Activated naive CD4-positive, alpha-beta T cell treated with anti-CD3 and anti-CD28 coated beads, Interleukin-2, amount 50 U/mL, for 24 hours (primary cell): ENCODE results near the gene SYT1.
"Not testable (repeated sequence)": the region's sequence is repeated elsewhere in the genome, so short reads cannot be mapped to it uniquely, and the experiment has no call there.

Experiments
- H3K27ac Mint-ChIP-seq: one replicate; pipeline ENCODE4 v1.8.0; 2021; ENCODE audit warnings: mild to moderate bottlenecking, mixed read lengths
- H3K27me3 Mint-ChIP-seq: one replicate; pipeline ENCODE4 v1.8.0; 2021; ENCODE audit warnings: mixed read lengths
- H3K36me3 Mint-ChIP-seq: one replicate; pipeline ENCODE4 v1.8.0; 2021; ENCODE audit warnings: mixed read lengths
- H3K4me1 Mint-ChIP-seq: one replicate; pipeline ENCODE4 v1.8.0; 2021; ENCODE audit warnings: mixed read lengths
- H3K4me3 Mint-ChIP-seq: one replicate; pipeline ENCODE4 v1.8.0; 2021; ENCODE audit warnings: mild to moderate bottlenecking, mixed read lengths
- H3K9me3 Mint-ChIP-seq: one replicate; pipeline ENCODE4 v1.8.0; 2021; ENCODE audit warnings: mixed read lengths

Gene SYT1

GRCh38 chr12:79210403-79210802, 345.8 kb downstream of the SYT1 start:
- H3K27ac Mint-ChIP-seq, H3K4me3 Mint-ChIP-seq, H3K27me3 Mint-ChIP-seq, H3K4me1 Mint-ChIP-seq, H3K36me3 Mint-ChIP-seq: not testable (repeated sequence)
- peaks cover 11% of the 10 kb centered on the region for H3K9me3 Mint-ChIP-seq

GRCh38 chr12:79217306-79217705, 352.7 kb downstream of the SYT1 start:
- H3K4me1 Mint-ChIP-seq = no peaks in the 10 kb centered on the region
- H3K27ac Mint-ChIP-seq = no peak overlapping the region
- no peaks in the 10 kb centered on the region for H3K36me3 Mint-ChIP-seq
- H3K27me3 Mint-ChIP-seq = no peaks in the 10 kb centered on the region
- H3K9me3 Mint-ChIP-seq = peaks cover 9% of the 10 kb centered on the region
- H3K4me3 Mint-ChIP-seq = no peak overlapping the region

GRCh38 chr12:79223210-79223609, 358.6 kb downstream of the SYT1 start:
- peaks cover 6% of the 10 kb centered on the region for H3K9me3 Mint-ChIP-seq
- H3K4me3 Mint-ChIP-seq = no peak overlapping the region
- H3K4me1 Mint-ChIP-seq = no peaks in the 10 kb centered on the region
- no peaks in the 10 kb centered on the region for H3K36me3 Mint-ChIP-seq
- H3K27me3 Mint-ChIP-seq = no peaks in the 10 kb centered on the region
- H3K27ac Mint-ChIP-seq = no peak overlapping the region

- H3K9me3 Mint-ChIP-seq = peaks cover 6% of the 10 kb centered on the region
- no peaks in the 10 kb centered on the region for H3K36me3 Mint-ChIP-seq
- no peaks in the 10 kb centered on the region for H3K27me3 Mint-ChIP-seq
- no peak overlapping the region for H3K27ac Mint-ChIP-seq
- no peaks in the 10 kb centered on the region for H3K4me1 Mint-ChIP-seq
- H3K4me3 Mint-ChIP-seq = no peak overlapping the region
These were observed 359.2 kb downstream of the SYT1 start for GRCh38 chr12:79223761-79224160.

GRCh38 chr12:79227091-79227490, 362.5 kb downstream of the SYT1 start:
- Mint-ChIP-seq H3K36me3 (no peaks in the 10 kb centered on the region), H3K27ac (no peak overlapping the region), H3K27me3 (no peaks in the 10 kb centered on the region), H3K4me3 (no peak overlapping the region), H3K9me3 (no peaks in the 10 kb centered on the region), H3K4me1 (no peaks in the 10 kb centered on the region)

GRCh38 chr12:79227646-79228045, 363.1 kb downstream of the SYT1 start:
- H3K27me3 Mint-ChIP-seq = no peaks in the 10 kb centered on the region
- no peak overlapping the region for H3K4me3 Mint-ChIP-seq
- H3K27ac Mint-ChIP-seq = no peak overlapping the region
- H3K9me3 Mint-ChIP-seq = no peaks in the 10 kb centered on the region
- no peaks in the 10 kb centered on the region for H3K36me3 Mint-ChIP-seq
- H3K4me1 Mint-ChIP-seq = no peaks in the 10 kb centered on the region

GRCh38 chr12:79233341-79233781, 368.8 kb downstream of the SYT1 start:
- H3K4me1 Mint-ChIP-seq = no peaks in the 10 kb centered on the region
- H3K9me3 Mint-ChIP-seq = no peaks in the 10 kb centered on the region
- H3K4me3 Mint-ChIP-seq = no peak overlapping the region
- no peak overlapping the region for H3K27ac Mint-ChIP-seq
- no peaks in the 10 kb centered on the region for H3K36me3 Mint-ChIP-seq
- H3K27me3 Mint-ChIP-seq = no peaks in the 10 kb centered on the region

- no peaks in the 10 kb centered on the region for H3K36me3 Mint-ChIP-seq
- H3K27ac Mint-ChIP-seq = no peak overlapping the region
- H3K4me1 Mint-ChIP-seq = no peaks in the 10 kb centered on the region
- no peaks in the 10 kb centered on the region for H3K27me3 Mint-ChIP-seq
- H3K4me3 Mint-ChIP-seq = no peak overlapping the region
- H3K9me3 Mint-ChIP-seq = no peaks in the 10 kb centered on the region
These were observed 372.3 kb downstream of the SYT1 start for GRCh38 chr12:79236920-79237319.

GRCh38 chr12:79238246-79238645, 373.7 kb downstream of the SYT1 start:
- H3K36me3 Mint-ChIP-seq = no peaks in the 10 kb centered on the region
- H3K4me1 Mint-ChIP-seq = no peaks in the 10 kb centered on the region
- no peak overlapping the region for H3K27ac Mint-ChIP-seq
- H3K27me3 Mint-ChIP-seq = no peaks in the 10 kb centered on the region
- no peak overlapping the region for H3K4me3 Mint-ChIP-seq
- no peaks in the 10 kb centered on the region for H3K9me3 Mint-ChIP-seq

- Mint-ChIP-seq H3K9me3 (peaks cover 16% of the 10 kb centered on the region), H3K27me3 (no peaks in the 10 kb centered on the region), H3K4me1 (no peaks in the 10 kb centered on the region), H3K4me3 (no peak overlapping the region), H3K36me3 (no peaks in the 10 kb centered on the region), H3K27ac (no peak overlapping the region)
These were observed 382.9 kb downstream of the SYT1 start for GRCh38 chr12:79247494-79247893.

- H3K27ac Mint-ChIP-seq = no peak overlapping the region
- no peaks in the 10 kb centered on the region for H3K4me1 Mint-ChIP-seq
- H3K27me3 Mint-ChIP-seq = no peaks in the 10 kb centered on the region
- H3K9me3 Mint-ChIP-seq = peaks cover 16% of the 10 kb centered on the region
- no peaks in the 10 kb centered on the region for H3K36me3 Mint-ChIP-seq
- no peak overlapping the region for H3K4me3 Mint-ChIP-seq
These were observed 385.6 kb downstream of the SYT1 start for GRCh38 chr12:79250186-79250585.

- Mint-ChIP-seq H3K36me3 (no peaks in the 10 kb centered on the region), H3K27me3 (no peaks in the 10 kb centered on the region), H3K4me1 (no peaks in the 10 kb centered on the region), H3K27ac (no peak overlapping the region), H3K9me3 (peaks cover 16% of the 10 kb centered on the region), H3K4me3 (no peak overlapping the region)
These were observed 386.6 kb downstream of the SYT1 start for GRCh38 chr12:79250960-79251755.

- H3K36me3 Mint-ChIP-seq = no peaks in the 10 kb centered on the region
- peaks cover 15% of the 10 kb centered on the region for H3K9me3 Mint-ChIP-seq
- no peak overlapping the region for H3K27ac Mint-ChIP-seq
- H3K4me1 Mint-ChIP-seq = no peaks in the 10 kb centered on the region
- H3K4me3 Mint-ChIP-seq = no peak overlapping the region
- H3K27me3 Mint-ChIP-seq = no peaks in the 10 kb centered on the region
These were observed 387.9 kb downstream of the SYT1 start for GRCh38 chr12:79252358-79253075.

- H3K36me3 Mint-ChIP-seq = no peaks in the 10 kb centered on the region
- H3K4me3 Mint-ChIP-seq = no peak overlapping the region
- H3K27ac Mint-ChIP-seq = no peak overlapping the region
- no peaks in the 10 kb centered on the region for H3K27me3 Mint-ChIP-seq
- H3K4me1 Mint-ChIP-seq = no peaks in the 10 kb centered on the region
- H3K9me3 Mint-ChIP-seq = peaks cover 4% of the 10 kb centered on the region
These were observed 390.7 kb downstream of the SYT1 start for GRCh38 chr12:79255288-79255687.

- H3K4me1 Mint-ChIP-seq = no peaks in the 10 kb centered on the region
- H3K27me3 Mint-ChIP-seq = no peaks in the 10 kb centered on the region
- H3K9me3 Mint-ChIP-seq = no peaks in the 10 kb centered on the region
- H3K27ac Mint-ChIP-seq = no peak overlapping the region
- H3K36me3 Mint-ChIP-seq = no peaks in the 10 kb centered on the region
- H3K4me3 Mint-ChIP-seq = no peak overlapping the region
These were observed 396.3 kb downstream of the SYT1 start for GRCh38 chr12:79260923-79261322.

- H3K27me3 Mint-ChIP-seq = no peaks in the 10 kb centered on the region
- no peak overlapping the region for H3K4me3 Mint-ChIP-seq
- H3K27ac Mint-ChIP-seq = no peak overlapping the region
- no peaks in the 10 kb centered on the region for H3K4me1 Mint-ChIP-seq
- no peaks in the 10 kb centered on the region for H3K36me3 Mint-ChIP-seq
- H3K9me3 Mint-ChIP-seq = no peaks in the 10 kb centered on the region
These were observed 398.4 kb downstream of the SYT1 start for GRCh38 chr12:79262938-79263337.
